Activated CD4-positive, alpha-beta T cell treated with anti-CD3 and anti-CD28 coated beads, Interleukin-2, Interleukin-4, amounts not matched to agents 100 ng/mL and 50 ng/mL, durations not matched to agents 16 hours and 8 hours (primary cell): ENCODE data around the gene SPON2.

ENCODE experiments used
- DNase-seq: peaks from one replicate; pipeline ENCODE4 v3.0.0-alpha.2; 2020; ENCODE audit warnings: low spot score

Gene SPON2

DNA sequence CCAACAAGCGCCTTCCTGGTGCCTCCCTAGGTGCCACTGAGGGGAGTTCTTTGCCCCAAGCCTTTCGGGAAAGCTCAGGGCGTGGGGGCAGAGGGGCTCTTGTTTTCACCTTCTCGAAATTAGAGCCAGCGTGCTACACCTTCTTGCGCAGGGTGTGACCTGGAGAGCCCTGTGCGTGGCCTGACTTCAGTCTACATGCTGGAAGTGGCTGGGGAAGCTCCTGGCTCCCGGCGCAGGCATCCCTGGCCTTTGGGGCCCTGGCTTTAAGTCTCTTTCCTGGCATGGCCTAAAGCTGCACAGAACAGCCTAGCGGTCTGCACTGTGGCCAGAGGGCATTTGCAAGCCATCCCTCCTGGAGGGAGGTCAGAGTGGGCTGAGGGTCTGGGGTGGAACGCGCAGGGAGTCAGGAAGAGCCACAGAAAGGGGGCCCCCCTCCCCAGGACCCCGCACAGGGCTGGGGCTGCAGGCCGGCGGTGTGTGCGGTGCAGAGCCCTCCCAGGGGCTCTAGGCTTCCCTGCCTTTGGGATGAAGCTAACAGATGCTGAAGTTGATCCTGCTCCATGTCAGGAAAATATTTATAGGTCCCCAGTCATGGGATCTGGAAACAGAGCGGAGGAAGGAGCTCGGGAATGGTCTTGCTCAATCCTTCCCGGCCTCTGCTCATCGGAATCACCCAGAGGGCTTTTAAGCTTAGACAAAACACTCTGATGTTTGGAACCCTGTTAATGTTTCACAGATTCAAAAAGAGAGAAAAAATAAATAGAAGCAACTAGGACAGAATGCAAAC, 781 bp upstream of the SPON2 start:
- no peak for DNase-seq

DNA sequence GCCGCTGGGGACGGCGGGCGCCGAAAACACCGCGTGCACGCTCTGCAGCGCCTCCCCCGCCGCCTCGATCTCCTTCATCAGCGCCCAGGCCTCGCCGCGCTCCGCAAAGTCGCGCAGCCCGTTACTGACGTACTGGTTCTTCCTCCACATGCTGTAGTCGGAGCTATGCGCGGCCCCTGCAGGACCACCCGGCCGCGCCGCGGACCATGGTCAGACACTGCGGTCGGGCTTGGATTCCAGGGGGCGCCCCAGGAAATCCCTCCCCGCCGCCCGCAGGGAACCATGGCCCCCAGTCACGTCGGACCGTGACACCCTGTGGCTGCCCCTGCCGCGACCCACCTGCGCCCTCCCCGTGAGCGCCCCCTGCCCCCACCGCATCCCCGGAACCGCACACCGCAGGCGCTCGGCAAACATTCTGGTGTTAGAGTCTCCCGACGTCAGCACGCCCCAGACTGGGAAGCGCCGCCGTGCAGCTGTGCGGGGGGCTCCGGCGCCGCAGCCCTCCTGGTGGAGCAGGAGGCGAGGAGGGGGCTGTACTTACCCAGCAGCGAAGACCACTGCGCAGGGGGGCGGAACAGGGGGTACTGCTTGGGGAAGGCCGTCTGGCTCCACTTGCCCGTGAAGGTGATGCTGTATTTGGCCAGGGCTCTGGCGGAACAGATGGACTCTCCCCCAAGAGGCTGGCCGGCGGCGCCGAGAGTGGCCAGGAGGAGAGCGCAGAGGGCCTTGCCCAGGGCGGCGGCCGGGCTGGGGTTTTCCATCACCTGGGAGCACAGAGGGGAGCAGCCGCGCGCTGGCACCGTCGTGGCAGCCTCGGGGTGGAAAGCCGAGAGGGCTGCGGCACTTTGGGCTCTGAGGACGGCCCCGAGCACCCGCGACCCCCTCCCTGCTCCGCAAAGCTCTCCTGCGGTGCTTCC, 814 bp downstream of the SPON2 start:
- DNase-seq = peak; percentile 45

DNA sequence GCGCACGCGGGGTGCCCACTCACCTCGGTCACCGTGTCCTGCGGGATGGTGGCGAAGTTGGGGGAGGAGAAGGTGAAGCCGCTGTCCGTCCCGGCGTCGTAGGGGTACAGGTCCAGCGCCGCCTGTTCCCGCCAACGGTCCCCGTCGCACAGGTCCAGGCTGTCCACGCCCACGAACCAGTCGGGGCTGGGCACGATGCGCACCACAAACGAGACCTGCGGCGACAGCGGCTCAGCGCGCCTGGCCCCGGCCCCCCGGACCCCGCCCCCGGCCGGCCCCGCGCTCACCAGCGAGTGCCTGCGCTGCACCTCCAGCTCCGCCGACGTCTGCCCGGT, 1.4 kb downstream of the SPON2 start:
- no peak for DNase-seq

DNA sequence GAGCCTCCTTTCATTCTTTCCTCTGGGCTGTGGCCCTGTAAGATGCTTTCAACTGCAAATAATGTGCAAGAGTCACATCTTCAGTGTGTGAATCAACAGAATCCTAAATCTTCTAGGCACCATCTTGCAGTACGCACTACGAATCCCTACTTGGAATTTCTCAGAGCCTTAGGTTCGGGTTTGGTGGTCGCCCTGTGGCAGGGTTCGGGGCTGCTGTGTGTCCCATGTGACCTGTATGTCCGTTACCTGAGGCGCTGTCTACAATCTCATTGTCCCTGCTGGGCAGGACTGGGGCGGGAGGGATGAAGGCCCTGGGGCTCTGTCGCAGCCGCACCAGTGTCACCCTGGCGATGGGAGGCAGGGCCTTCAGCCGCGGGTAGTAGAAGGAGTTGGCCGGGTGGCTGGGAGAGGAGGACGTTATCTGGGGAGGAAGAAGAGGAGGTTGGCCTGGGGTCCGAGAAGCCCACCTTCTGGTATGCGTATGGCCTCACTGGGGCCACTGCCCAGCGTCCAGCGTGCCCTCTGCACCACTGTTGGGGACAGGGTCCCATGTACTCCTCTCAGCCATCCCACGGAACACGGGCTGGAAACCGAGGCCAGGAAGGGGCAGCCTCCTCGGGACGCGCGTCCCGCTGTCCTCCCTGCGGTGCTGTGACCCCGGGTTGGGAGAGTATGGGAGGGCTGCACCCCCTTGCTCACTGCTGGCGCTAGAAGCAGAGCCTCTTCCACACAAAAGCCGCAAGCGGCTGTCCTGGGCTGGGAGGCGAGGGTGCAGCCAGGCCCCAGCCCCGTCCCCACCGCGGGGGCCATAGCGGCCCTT, 2.0 kb downstream of the SPON2 start:
- DNase-seq = no peak

DNA sequence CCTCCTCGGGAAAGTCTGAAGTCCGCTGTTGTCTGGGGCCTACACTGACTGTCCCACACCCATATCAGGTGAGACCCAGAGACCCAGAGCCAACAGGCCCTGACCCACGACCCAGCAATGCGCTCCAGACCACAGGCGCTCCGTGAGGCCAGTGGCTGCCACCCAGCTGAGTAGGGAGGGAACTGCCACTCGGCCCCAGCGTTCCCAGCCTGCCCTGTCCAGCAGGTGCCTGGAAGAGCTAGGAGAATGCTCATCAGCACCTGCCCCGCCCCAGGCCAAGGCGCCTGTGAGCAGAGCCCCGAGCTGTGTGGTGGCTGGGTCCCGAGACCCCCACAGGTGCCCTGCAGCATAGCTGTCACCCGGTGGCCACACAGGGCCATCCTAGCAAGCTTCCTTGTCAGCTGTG, 2.7 kb downstream of the SPON2 start:
- no peak for DNase-seq

DNA sequence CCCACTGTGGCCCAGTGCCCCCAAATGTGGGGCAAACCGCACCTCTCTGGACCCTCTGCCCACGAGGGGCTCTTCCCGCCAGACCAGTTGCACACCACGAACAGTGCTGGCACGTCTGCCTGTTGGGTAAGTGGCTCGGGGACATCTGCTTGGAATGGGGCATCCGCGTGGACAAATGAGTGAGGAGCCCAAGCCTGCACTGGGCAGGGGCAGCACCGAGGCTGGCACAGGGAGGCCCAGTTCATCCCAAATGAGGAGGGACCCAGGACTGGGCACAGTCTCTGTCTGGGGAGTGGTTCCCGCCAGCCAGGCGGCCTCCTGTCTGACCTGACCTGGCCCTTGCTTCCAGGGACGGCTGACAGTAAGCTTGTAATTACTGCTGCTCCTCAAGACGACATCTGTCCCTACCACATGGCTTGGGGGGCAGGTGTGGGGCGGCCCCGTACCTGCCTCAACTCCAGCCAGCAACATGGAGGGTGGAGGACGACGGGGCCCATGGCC, 3.2 kb downstream of the SPON2 start:
- no peak for DNase-seq

DNA sequence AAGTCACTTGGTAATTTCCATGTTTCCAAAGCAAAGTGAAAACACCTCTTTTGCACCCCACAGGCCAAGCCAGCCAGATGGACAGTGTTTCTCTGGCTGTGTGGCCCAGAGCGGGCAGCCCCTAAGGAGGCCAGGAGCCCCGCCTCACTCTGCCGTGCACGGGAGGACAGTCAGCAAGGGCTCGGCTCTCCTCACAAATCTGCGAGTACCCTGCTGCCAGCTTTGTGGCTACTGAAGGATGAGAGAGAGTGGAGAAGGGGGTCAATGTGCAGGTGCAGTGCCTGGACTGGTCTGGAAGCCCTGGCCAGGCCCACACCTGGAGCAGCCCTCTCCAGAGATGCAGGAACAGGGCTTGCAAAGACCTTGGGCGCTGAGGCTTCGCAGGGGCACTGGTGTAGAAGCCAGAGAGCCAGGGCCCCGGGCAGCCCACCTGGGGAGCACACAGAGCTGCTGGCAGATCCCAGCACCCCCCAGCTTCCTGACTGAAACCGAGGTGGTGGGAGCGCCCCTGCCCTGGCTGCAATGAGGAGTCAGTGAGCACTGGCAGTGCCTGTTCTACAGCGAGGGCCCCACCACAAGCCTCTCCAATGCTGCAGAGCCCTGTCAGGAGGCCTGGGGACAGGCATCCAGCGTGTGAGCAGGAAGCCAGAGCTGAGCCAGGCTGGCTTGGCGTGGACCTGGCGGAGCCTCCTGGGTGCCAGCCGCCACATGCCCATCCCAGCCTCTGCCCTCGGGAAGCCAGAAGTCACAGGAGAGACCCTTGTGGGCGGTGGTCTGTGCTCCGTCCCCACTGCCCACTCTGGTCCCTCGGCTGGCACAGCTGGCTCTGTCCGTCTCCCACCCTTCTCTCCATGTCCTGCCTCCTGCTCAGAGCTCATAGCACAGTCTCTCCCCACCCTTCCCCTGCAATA, 3.9 kb downstream of the SPON2 start:
- DNase-seq = no peak

DNA sequence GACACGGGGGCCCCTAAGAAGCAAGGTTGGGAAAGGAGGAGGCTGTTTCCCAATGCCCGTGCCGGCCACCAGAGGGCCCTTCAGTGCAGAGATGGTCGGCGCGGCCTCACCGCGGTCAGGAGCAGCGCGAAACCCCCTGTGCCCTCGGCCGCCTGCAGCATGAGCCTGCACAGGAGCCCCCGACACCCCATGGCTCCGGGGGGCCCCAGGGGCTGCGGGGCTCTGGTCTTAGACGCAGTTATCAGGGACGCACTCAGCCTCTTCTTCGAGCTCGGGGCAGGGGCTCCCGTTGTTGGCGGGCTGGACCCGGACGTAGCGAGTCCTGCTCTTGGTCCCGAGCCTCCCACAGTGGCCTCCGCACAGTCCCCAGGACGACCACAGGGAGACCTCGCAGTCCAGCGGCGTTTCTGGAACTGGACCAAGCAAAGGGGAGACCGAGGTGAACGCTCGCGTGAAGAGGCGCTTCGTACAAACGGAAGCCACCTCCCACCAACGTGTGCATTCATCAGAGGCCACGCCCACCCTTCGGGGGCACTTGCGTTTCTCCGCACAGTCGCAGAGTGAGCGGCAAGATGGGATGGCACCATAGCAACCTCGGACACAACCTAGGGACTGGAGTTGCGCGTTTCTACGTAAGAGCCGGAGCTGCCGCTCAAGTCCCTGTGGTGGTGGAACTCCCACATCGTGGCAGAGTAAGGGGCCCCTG, 5.0 kb downstream of the SPON2 start:
- DNase-seq = peak; percentile 90

DNA sequence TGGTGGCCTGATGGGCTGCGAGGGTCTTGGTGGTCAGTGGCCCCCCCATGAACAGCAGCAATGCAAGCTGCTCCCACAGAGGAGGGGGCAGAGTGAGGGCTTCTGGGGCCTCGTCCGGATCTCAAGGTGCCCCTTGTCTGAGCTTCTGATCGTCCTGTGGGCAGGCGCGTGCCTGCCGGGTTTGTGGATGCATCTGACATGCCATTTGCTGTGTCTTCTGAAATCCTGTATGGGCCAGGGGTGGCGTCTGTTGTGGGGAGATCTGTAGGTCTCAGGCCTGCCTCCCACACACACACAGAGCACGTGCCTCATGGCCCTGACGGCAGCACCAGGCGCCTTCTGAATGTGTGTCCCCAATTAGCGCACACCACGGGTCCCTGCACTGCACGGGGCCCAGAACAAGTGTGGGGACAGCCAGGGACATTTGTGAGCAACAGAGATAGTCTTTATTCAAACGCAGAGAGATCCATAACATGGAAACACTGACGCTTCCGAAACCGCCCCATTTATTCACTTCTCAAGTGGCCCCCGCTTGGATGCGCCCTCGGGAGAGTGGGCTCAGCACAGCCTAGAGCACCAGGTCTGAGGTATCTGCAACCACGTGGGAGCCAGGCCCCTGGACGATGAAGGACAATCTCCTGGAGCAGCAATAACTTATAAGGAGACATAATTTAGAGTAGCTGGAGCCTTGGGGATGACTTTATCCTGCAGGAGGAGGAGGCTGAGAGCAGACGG, 5.7 kb downstream of the SPON2 start:
- DNase-seq = no peak

DNA sequence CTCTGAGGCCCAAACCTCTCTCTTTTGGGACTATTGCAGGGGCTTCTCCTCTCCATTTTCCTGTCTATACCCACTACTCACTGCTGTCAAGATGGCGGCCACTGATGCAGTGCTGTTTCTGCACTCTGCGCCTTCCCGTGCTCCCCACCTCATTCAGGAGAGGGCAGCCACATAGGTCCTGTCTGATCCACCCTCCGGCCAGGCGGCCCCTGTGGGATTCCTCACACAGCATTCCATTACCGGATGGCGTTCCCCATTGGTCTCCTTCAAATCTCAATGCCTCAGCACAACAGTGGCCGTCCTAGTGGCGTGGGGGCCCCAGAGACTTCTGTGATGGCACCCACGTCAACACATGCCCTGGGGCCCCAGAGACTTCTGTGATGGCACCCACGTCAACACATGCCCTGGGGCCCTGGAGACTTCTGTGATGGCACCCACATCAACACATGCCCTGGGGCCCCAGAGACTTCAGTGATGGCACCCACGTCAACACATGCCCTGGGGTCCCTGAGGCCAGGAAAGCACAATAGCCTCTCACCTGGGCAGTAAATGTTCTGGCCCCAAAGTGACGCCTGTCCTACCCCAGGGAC, 7.3 kb downstream of the SPON2 start:
- no peak for DNase-seq

DNA sequence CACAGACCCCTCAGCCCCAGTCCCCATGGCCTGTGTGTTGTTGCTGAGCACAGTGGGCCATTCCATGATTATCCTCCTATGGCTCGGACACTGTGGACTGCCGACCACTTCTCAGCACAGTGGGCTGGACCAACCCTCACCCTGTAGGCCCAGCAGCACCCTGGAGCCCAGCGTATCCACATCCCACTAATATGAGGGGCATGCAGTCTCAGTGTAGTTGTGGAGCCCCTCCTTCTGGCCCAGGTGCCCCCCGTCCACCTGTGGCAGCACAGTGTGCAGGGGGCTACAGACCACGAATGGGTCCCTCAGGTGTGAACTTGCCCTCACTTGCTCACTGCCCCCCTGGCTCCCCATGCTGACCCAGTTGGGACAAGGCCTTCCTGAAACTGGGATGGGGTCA, 7.9 kb downstream of the SPON2 start:
- no peak for DNase-seq

DNA sequence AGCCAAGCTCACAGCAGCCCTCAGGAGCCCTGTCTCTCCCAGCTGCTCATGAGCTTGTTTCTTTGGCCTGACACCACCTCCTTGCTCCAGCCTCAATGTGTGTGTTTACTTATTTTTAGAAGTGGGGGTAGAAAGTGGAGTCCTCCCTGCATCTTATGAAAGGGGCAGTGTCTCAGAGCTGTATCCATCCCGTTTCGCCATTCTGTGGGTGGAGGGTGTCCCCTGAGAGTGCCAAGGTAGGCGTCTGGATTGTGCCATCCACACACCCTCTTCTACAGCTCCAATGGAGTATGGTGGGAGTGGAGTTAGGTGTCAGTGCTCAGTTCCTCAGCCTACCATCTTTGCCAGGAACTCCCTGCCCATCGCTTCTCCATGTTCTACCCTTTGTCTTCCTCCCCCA, 8.3 kb downstream of the SPON2 start:
- DNase-seq = no peak

DNA sequence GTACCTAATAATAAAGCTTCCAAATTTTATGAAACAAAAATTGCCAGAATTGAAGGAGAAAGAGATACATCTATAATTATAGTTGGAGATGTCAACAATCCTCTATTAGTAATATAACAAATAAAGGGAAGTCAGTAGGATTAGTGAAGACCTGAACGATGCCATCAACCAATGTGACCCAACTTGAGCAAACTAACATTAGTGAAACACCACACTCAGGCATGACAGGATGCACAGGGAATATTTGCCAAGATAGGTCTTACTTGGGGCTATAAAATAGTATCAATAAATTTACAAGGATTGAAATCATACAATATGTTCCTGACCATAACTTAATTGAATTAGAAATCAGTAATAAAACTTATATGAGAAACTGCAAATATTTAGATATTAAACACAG, 12.0 kb downstream of the SPON2 start:
- DNase-seq = no peak

DNA sequence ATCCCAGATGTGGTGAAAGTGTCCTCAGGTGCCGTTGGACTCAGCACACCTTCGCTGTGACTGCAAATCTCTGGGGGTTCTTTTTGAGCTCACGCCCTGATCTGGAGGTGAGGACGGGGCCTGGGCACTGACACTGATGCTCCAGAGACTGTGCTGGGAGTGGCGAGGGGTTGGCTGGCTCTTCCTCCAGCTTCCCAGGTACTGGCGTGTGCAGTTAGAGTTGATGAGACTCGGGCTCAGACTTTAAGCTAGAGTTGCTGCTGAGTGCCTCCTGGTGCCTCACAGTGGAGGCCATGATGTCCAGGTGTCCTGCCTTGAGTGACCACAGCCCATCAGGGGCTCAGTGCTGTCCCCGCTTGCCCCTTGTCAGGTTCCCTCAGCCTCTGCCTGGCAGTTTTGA, 16.3 kb downstream of the SPON2 start:
- no peak for DNase-seq

DNA sequence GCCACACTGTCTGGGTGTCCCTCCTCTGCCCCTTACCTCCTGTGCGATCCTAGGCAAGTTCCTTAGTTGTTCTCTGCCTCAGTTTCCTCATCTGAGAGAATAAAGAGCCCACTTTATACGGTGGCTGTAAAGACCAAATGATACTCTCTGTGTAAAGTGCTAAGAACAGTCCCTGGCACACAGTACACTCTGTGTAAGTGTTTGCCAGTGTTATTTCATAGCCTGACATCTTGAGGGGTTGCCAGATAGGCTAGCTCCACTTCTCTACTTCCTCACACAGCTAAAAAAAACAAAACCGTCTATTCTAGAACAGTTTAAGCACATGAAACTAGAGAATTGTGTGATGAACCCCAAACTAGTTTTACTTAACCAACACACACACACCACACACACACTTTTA, 17.1 kb downstream of the SPON2 start:
- no peak for DNase-seq

DNA sequence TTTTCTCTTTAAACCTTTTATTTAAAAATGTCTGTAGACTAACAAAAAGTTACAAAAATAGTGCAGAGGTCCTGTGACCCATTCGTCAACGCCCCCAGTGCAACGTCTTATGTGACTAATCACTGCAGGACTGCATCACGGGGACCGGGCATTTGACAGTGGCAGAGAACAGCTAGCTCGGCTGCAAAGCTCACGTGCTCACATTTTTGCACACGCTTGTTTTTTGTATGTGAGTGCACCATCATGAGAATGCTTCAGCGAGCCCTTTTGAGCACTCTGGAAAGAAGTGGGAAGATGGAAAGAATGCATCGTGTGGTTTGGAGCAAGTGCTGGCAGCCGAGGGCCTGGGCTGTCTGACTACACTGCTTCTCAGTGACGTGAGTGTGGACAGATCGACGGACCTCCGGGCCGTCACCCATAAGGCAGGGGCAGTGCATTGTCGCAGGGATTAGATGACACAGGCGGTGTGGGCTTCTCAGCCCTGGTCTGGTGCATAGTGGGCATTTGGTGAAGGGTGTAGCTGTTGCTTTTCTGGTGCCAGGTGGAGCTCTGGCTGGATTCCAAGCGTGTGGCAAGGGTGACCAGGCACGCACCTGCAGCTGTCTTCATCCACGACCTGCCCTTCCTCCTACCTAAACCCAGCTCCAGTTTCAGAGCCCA, 17.7 kb downstream of the SPON2 start:
- no peak for DNase-seq

DNA sequence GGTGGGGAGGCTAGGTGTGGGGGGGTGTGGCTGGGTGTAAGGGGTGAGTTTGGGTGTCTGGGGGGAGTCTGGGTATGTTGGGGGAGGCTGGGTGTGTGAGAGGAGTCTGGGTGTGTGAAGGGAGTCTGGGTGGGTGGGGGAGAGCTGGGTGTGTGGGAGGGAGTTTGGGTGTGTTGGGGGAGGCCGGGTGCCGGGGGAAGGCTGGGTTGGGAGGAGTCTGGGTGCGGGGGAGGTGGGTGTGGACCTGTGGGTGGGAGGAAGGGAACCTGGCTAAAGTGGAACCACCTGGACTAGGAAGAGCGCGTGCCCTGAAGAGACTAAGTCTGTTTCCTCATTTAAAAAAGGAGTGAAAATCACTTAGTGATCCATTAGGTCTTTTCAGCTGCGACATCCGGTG, 18.3 kb downstream of the SPON2 start:
- no peak for DNase-seq

DNA sequence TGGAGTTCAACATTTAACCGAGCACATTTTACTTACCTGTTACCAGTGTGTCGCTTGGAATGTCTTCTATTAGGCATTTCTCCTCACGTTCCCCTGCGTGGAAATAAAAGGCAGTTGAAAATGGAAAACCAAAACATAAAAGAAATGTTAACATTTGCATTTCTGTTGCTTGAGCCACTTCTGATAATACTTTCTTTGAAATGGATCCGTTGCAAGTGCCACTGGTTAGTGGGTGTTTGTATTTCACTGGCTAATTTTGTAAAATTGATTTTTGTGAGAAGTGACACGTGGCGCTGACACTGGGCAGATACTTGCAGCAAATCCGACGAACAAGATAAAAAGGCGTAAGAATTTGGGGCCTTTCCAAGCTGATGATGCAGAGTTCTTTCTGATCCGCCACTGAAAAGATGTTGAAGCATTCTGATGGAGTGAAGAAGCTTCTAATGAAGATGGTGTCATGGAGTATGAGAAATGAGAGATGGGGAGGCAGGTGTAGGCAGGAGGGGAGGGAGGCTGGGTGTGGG, 18.8 kb downstream of the SPON2 start:
- no peak for DNase-seq

DNA sequence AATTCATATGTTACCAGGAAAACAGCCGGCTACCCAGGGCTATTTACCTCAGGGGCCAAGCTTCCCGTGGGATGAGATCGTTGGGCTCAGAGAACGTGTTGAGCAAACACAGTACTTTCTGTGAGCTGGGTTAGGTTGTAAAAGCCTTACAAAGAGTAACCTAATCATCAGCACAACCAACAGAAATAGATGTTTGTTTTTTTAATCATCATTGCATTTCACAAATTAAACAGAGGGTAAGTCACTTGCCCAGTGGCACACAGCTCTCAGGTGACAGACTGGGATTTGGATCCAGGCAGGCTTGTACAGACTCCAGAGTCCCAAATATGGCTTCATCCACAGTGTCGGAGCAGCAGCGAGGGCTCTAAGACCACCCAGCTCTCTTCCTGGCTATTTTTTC, 20.1 kb downstream of the SPON2 start:
- no peak for DNase-seq
